ENCODE measurements around the gene KPNA2. TPM values are rescaled to one million over a fixed set of nuclear protein-coding genes. Genes with fewer than 3 reads are reported as not detected.

KPNA2 gene
- polyA plus RNA-seq, 1 donor from 2014 or later, result 32.3 TPM

GRCh38 chr17:68089881-68090280, 54.3 kb downstream of the KPNA2 start:
- H3K36me3 Mint-ChIP-seq, result no peaks in the 10 kb centered on the region
- H3K27me3 Mint-ChIP-seq, result no peaks in the 10 kb centered on the region
- peak overlapping the region in 1 of 3 donors; percentile 31 for H3K27ac Mint-ChIP-seq
- no peak overlapping the region for H3K4me3 Mint-ChIP-seq
- peaks cover 28 to 31% (median 30%) of the 10 kb centered on the region in 3 donors for H3K4me1 Mint-ChIP-seq
- no peaks in the 10 kb centered on the region for H3K9me3 Mint-ChIP-seq

- Mint-ChIP-seq H3K4me3 (no peak overlapping the region), H3K27me3 (peaks cover 2% of the 10 kb centered on the region), H3K4me1 (no peaks in the 10 kb centered on the region), H3K9me3 (no peaks in the 10 kb centered on the region), H3K27ac (no peak overlapping the region), H3K36me3 (no peaks in the 10 kb centered on the region)
These were observed 59.0 kb downstream of the KPNA2 start for GRCh38 chr17:68094481-68095078.

GRCh38 chr17:68095205-68095811, 59.8 kb downstream of the KPNA2 start:
- no peak overlapping the region for H3K27ac Mint-ChIP-seq
- H3K4me1 Mint-ChIP-seq, result no peaks in the 10 kb centered on the region
- no peaks in the 10 kb centered on the region for H3K9me3 Mint-ChIP-seq

DNA sequence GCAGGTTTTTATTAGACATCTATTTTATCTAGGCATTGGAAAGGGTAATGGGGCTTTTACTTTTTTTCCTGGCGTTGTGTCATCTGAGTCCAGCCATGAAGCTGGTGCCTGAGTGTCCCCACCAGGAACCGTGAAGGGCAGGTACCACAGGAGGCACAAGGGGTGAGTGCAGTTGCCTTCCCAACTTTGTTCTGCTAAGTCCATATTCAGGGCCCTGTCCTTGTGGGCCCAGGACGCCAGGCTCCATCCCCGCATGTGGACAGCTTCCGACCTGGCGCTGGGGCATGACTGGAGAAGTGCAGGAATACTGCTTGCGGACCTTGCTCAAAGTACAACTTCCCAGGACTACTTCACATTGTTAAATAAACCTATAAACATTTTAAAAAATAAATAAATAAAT, 60.6 kb downstream of the KPNA2 start:
- Mint-ChIP-seq H3K36me3 (no peaks in the 10 kb centered on the region), H3K27ac (no peak overlapping the region), H3K9me3 (no peaks in the 10 kb centered on the region), H3K4me3 (no peak overlapping the region), H3K4me1 (peaks cover 0 to 3% (median 1%) of the 10 kb centered on the region in 3 donors), H3K27me3 (peaks cover 2% of the 10 kb centered on the region)

More at GRCh38 chr17:68095205-68095811, 59.8 kb downstream of the KPNA2 start:
- H3K36me3 Mint-ChIP-seq, result no peaks in the 10 kb centered on the region
- H3K27me3 Mint-ChIP-seq, result peaks cover 2% of the 10 kb centered on the region
- no peak overlapping the region for H3K4me3 Mint-ChIP-seq

Other genes with a start within 250 kb of the KPNA2 start
- gene BPTF, start 210.2 kb upstream of the KPNA2 start, polyA plus RNA-seq, result 21.6 TPM
- gene C17orf58, start 39.3 kb upstream of the KPNA2 start, polyA plus RNA-seq, result 1.6 TPM
- 80.0 TPM for gene AMZ2, start 212.3 kb downstream of the KPNA2 start, polyA plus RNA-seq